Ectodermal cell (in vitro differentiated cells): ENCODE data around the gene ZPBP2.
"Not testable (repeated sequence)": the region's sequence is repeated elsewhere in the genome, so short reads cannot be mapped to it uniquely, and the experiment has no call there.

ENCODE experiments used
- H3K27ac ChIP-seq: 2 replicates; pipeline ENCODE4 v1.7.0; 2013; ENCODE audit warnings: mild to moderate bottlenecking, low read depth, low read length; ENCODE audit not compliant: insufficient read depth, poor library complexity, severe bottlenecking
- H3K27me3 ChIP-seq: 2 replicates; pipeline ENCODE4 v1.7.0; 2013; ENCODE audit warnings: mild to moderate bottlenecking, low read length; ENCODE audit not compliant: insufficient read depth, control insufficient read depth, poor library complexity, severe bottlenecking
- H3K36me3 ChIP-seq: one replicate; pipeline ENCODE4 v1.7.0; 2013; ENCODE audit warnings: low read length; ENCODE audit not compliant: control insufficient read depth, insufficient read depth
- H3K4me1 ChIP-seq: one replicate; pipeline ENCODE4 v1.7.0; 2013; ENCODE audit warnings: low read length; ENCODE audit not compliant: control insufficient read depth, insufficient read depth
- H3K4me3 ChIP-seq: 2 replicates; pipeline ENCODE4 v1.7.0; 2013; ENCODE audit warnings: low read depth, low read length, control low read depth; ENCODE audit not compliant: insufficient read depth
- H3K9me3 ChIP-seq: 2 replicates; pipeline ENCODE4 v1.7.0; 2013; ENCODE audit warnings: mild to moderate bottlenecking, low read length, moderate library complexity; ENCODE audit not compliant: control insufficient read depth
- whole genome bisulfite sequencing, 2 experiments: methylation state at CpG; one replicate each; pipeline ENCODE4 v1.1.7; 2013; ENCODE audit warnings: missing lambda C conversion rate in 2 of 2; 5-methylcytosine and 5-hydroxymethylcytosine counted together

Gene ZPBP2

DNA sequence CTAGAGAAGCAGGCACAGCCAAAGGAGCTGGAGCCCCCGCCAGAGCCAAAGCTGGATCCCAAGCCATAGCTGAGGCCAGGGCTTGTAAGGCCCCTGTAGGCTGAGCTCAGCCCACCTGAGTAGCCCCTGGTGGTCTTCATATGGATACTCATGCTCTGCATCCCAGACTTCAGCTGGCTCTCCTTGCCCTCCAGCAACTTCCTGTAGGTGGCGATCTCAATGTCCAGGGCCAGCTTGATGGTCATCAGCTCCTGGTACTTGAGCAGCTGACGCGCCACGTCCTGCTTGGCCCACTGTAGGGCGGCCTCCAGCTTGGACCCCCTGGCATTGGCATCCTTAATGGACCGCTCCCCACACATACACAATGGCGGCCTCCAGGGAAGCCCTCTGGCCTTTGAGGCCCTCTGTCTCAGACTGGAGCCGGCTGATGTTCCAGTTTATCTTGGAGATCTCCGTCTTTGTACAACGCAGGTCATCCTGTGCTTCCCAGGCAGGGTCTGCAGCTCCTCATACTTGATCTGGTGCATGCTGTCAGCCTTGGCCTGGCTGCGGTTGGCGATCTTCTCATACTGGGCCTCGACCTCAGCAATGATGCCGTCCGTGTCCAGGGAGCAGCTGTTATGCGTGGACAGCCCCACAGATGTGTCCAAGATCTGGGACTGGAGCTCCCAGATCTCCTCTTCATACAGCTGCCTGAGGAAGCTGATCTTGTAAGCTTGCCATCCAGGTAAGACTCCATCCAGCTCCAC is 32.8 kb upstream of the ZPBP2 start:
- Histone ChIP-seq H3K4me1 (no peaks in the 10 kb centered on the region), H3K4me3 (no peak overlapping the region), H3K27ac (no peak overlapping the region), H3K9me3 (no peaks in the 10 kb centered on the region), H3K36me3 (no peaks in the 10 kb centered on the region), H3K27me3 (no peaks in the 10 kb centered on the region)
- 94 to 95% methylated on average over 17 of the region's 17 CpGs for WGBS, 2 experiments

- no peaks in the 10 kb centered on the region for H3K27me3 ChIP-seq
- no peaks in the 10 kb centered on the region for H3K9me3 ChIP-seq
- H3K36me3 ChIP-seq = no peaks in the 10 kb centered on the region
- H3K27ac ChIP-seq = no peak overlapping the region
- no peaks in the 10 kb centered on the region for H3K4me1 ChIP-seq
- 91 to 93% methylated on average over 6 of the region's 6 CpGs for WGBS, 2 experiments
- no peak overlapping the region for H3K4me3 ChIP-seq
Observed at GRCh38 chr17:39836117-39836516, 31.9 kb upstream of the ZPBP2 start.

DNA sequence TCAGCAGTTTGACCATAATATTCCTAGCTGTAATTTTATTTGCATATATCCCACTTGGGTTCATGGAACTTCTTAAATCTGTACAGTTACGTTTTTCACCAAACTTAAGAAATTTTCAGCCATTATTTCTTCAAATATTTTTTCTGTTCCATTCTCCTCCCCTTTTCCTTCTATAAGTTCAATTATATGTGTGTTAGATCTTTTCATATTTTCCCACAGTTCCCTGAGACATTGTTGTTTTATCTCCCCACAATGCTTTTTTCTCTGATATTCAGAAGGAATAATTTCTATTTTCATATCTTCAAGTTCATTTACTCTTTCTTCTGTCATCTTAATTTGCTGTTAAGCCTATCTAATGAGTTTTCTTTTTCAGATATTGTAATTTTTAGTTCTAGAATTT is 29.9 kb upstream of the ZPBP2 start:
- H3K27ac ChIP-seq = no peak overlapping the region
- 56 to 83% methylated on average over 1 of the region's 1 CpG for WGBS, 2 experiments
- H3K4me3 ChIP-seq = no peak overlapping the region

GRCh38 chr17:39838784-39839183 is 29.2 kb upstream of the ZPBP2 start:
- Histone ChIP-seq H3K9me3 (no peaks in the 10 kb centered on the region), H3K4me1 (no peaks in the 10 kb centered on the region), H3K27ac (no peak overlapping the region), H3K36me3 (no peaks in the 10 kb centered on the region), H3K4me3 (no peak overlapping the region), H3K27me3 (no peaks in the 10 kb centered on the region)
- no CpG with 5 or more reads among the region's 1 CpG for WGBS, 2 experiments

More for the DNA sequence above, 29.9 kb upstream of the ZPBP2 start:
- H3K9me3 ChIP-seq = no peaks in the 10 kb centered on the region
- H3K27me3 ChIP-seq = no peaks in the 10 kb centered on the region
- no peaks in the 10 kb centered on the region for H3K4me1 ChIP-seq
- H3K36me3 ChIP-seq = no peaks in the 10 kb centered on the region

DNA sequence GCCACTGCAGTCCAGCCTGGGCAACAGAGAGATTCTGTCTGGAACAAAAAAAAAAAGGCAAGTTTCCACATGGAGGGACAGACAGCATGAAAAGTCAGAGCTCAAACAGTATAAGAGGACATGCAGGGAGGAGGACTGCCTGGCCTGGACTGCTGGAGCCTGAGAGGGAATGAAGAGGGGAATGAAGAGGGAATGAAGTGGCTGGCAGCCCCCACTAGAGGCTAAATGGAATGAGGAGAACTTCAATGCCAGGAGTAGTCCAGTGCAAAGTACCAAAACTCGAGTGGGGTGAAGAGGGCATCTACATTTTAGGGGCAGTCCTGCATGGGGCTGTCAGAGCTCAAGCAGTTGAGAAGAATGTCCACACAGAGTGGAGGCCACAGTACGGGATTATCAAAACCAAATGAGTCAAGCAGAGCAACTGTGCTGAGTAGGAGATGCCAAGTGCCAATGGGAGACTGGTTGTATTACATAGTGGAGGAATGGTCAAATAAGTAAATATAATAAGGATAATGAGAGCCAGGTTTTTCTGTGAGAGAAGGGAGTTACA is 26.8 kb upstream of the ZPBP2 start:
- 86 to 91% methylated on average over 2 of the region's 2 CpGs for WGBS, 2 experiments
- no peaks in the 10 kb centered on the region for H3K9me3 ChIP-seq
- no peak overlapping the region for H3K27ac ChIP-seq

GRCh38 chr17:39845052-39845846 is 22.8 kb upstream of the ZPBP2 start:
- Histone ChIP-seq H3K27me3 (no peaks in the 10 kb centered on the region), H3K27ac (no peak overlapping the region), H3K4me3 (no peak overlapping the region), H3K9me3 (no peaks in the 10 kb centered on the region), H3K4me1 (no peaks in the 10 kb centered on the region), H3K36me3 (no peaks in the 10 kb centered on the region)
- 88 to 94% methylated on average over 8 of the region's 8 CpGs for WGBS, 2 experiments

More for the DNA sequence above, 26.8 kb upstream of the ZPBP2 start:
- Histone ChIP-seq H3K27me3 (no peaks in the 10 kb centered on the region), H3K4me3 (no peak overlapping the region), H3K36me3 (no peaks in the 10 kb centered on the region), H3K4me1 (no peaks in the 10 kb centered on the region)

DNA sequence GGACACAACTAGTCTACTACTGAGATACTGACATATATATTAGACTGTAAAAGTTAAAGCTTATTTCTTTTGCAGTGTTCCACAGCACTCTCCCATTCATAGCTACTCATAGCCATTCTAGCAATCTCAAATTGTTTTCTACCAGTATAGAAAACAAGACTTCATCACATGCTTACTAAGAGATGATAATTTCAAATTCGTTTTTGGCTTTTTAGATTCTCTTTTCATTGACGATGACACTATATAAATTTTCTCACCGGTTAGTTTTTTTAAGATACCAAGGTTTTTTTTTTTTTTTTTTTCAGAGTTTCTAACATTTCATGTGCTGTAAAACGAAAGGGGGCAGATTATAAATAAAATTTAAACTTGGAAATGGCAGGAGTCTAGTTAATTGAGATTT is 21.8 kb upstream of the ZPBP2 start:
- no peak overlapping the region for H3K27ac ChIP-seq
- no peaks in the 10 kb centered on the region for H3K9me3 ChIP-seq
- H3K4me3 ChIP-seq = no peak overlapping the region
- no peaks in the 10 kb centered on the region for H3K4me1 ChIP-seq
- no peaks in the 10 kb centered on the region for H3K36me3 ChIP-seq
- WGBS, 2 experiments = 88 to 95% methylated on average over 2 to 3 of the region's 4 CpGs
- no peaks in the 10 kb centered on the region for H3K27me3 ChIP-seq

GRCh38 chr17:39848600-39848999 is 19.4 kb upstream of the ZPBP2 start:
- Histone ChIP-seq H3K4me3 (no peak overlapping the region), H3K27ac (no peak overlapping the region), H3K27me3 (no peaks in the 10 kb centered on the region), H3K4me1 (no peaks in the 10 kb centered on the region), H3K9me3 (no peaks in the 10 kb centered on the region), H3K36me3 (no peaks in the 10 kb centered on the region)
- WGBS, 2 experiments = 83 to 92% methylated on average over 4 of the region's 4 CpGs

DNA sequence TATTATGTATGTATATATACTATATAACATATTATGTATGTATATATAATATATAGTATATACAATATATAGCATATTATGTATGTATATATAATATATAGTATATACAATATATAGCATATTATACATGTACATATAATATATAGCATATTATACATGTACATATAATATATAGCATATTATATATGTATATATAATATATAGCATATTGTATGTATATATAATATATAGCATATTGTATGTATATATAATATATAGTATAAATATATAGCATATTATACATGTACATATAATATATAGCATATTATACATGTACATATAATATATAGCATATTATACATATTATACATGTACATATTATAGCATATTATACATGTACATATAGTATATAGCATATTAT is 17.8 kb upstream of the ZPBP2 start:
- H3K9me3 ChIP-seq, H3K4me1 ChIP-seq, H3K27me3 ChIP-seq, H3K36me3 ChIP-seq, H3K4me3 ChIP-seq, H3K27ac ChIP-seq: not testable (repeated sequence)

- Histone ChIP-seq H3K27ac (no peak overlapping the region), H3K9me3 (no peaks in the 10 kb centered on the region), H3K36me3 (no peaks in the 10 kb centered on the region), H3K4me1 (no peaks in the 10 kb centered on the region), H3K4me3 (no peak overlapping the region), H3K27me3 (no peaks in the 10 kb centered on the region)
- WGBS, 2 experiments = 89% methylated on average over 3 of the region's 3 CpGs
Observed at GRCh38 chr17:39852239-39852638, 15.8 kb upstream of the ZPBP2 start.
